GM12878 (cell line): ENCODE measurements around the gene ARRDC5. TPM values are rescaled to one million over a fixed set of nuclear protein-coding genes. Genes with fewer than 3 reads are reported as not detected.

Source experiments
- ATAC-seq: fragments of 200-7000 bp; cut with Tn5 transposase; 3 replicates; pipeline ENCODE4 v1.9.1; 2020; ENCODE audit warnings: mild to moderate bottlenecking, moderate library complexity
- BruUV-seq: library from RNA; stranded (reverse); fragments of 400-500 nt; replicated peaks from 2 replicates; lab custom pipeline; 2021; lab: Mats Ljungman, UMichigan
- CTCF ChIA-PET: fragments of 300-600 bp; sonication (Branson Sonifier 250); formaldehyde crosslinking; extraction: SDS; loops from one replicate; lab custom pipeline; 2021; ENCODE audit warnings: inconsistent platforms; lab: Yijun Ruan, JAX
- POLR2A ChIA-PET: fragments of 350-600 bp; formaldehyde crosslinking; extraction: SDS; loops from one replicate; lab custom pipeline; 2021; ENCODE audit warnings: inconsistent platforms; lab: Charles Lee
- RAD21 ChIA-PET: fragments of 300-600 bp; sonication (Branson Sonifier 250); formaldehyde crosslinking; loops from one replicate; lab custom pipeline; 2023; ENCODE audit warnings: antibody characterized with exemption; ENCODE audit not compliant: unreplicated experiment; lab: Charles Lee
- SMC1A ChIA-PET: fragments of 300-600 bp; sonication (Branson Sonifier 250); formaldehyde crosslinking; loops from one replicate; lab custom pipeline; 2023; ENCODE audit not compliant: unreplicated experiment, uncharacterized antibody; lab: Charles Lee
- DNase-seq: peaks from one replicate; pipeline ENCODE4 v3.0.0-alpha.2; 2011; ENCODE audit warnings: low read depth, low spot score
- FAIRE-seq: peaks from 3 replicates; lab custom pipeline; 2011; peaks lifted over from hg19 to GRCh38; lab: Jason Lieb, UNC
- H2AFZ ChIP-seq: 2 replicates; pipeline ENCODE4 v1.6.0; 2011; ENCODE audit warnings: low read depth, low read length, control low read depth; ENCODE audit not compliant: control insufficient read depth
- H3K27ac ChIP-seq: 2 replicates; pipeline ENCODE4 v1.5.1; 2011; ENCODE audit warnings: control low read depth; ENCODE audit not compliant: control insufficient read depth, insufficient read depth
- H3K27me3 ChIP-seq, 2 experiments: replicated peaks in 1 of 2; 2 replicates each; pipeline versions ENCODE4 v1.6.0 to v1.6.1; 2011; ENCODE audit warnings: low read length in 1 of 2; ENCODE audit not compliant: control insufficient read depth in 2 of 2, insufficient read depth in 2 of 2
- H3K36me3 ChIP-seq, 2 experiments: 2 replicates each; pipeline ENCODE4 v1.5.1; 2011; ENCODE audit warnings: low read length in 1 of 2; ENCODE audit not compliant: control insufficient read depth in 2 of 2, insufficient read depth in 2 of 2
- H3K4me1 ChIP-seq: 2 replicates; pipeline ENCODE4 v1.6.1; 2011; ENCODE audit warnings: mild to moderate bottlenecking, low read length, moderate library complexity, mixed read lengths; ENCODE audit not compliant: control insufficient read depth, insufficient read depth
- H3K4me2 ChIP-seq: 2 replicates; pipeline ENCODE4 v1.6.0; 2011; ENCODE audit warnings: control low read depth; ENCODE audit not compliant: control insufficient read depth, insufficient read depth
- H3K4me3 ChIP-seq: fragments of 200-600 bp; sonication (generic); 2 replicates; pipeline ENCODE4 v1.5.1; 2016
- H3K79me2 ChIP-seq: 2 replicates; pipeline ENCODE4 v1.6.0; 2011; ENCODE audit warnings: low read length; ENCODE audit not compliant: control insufficient read depth, insufficient read depth
- H3K9ac ChIP-seq: 2 replicates; pipeline ENCODE4 v1.8.0; 2011; ENCODE audit warnings: low read length, control low read depth, mixed read lengths; ENCODE audit not compliant: control insufficient read depth, insufficient read depth
- H3K9me3 ChIP-seq: replicated peaks from 3 replicates; pipeline ENCODE4 v1.5.1; 2011; ENCODE audit warnings: mild to moderate bottlenecking, low read length; ENCODE audit not compliant: control insufficient read depth, insufficient read depth
- H4K20me1 ChIP-seq: 2 replicates; pipeline ENCODE4 v1.6.0; 2011; ENCODE audit not compliant: control insufficient read depth, insufficient read depth
- BACH1 ChIP-seq: fragments of 450-650 bp; IDR thresholded peaks from 2 replicates; pipeline ENCODE4 v1.6.1; 2017; ENCODE audit warnings: mild to moderate bottlenecking, borderline replicate concordance
- BCL11A ChIP-seq: IDR thresholded peaks from 2 replicates; pipeline ENCODE4 v1.6.1; 2011; ENCODE audit warnings: low read depth, low read length
- CEBPB ChIP-seq, 2 experiments: fragments of 150-350 bp in 1 of 2; IDR thresholded peaks; 2 replicates each; pipeline ENCODE4 v1.6.1; 2012 to 2014; ENCODE audit warnings: low read depth in 2 of 2, low read length in 2 of 2, borderline replicate concordance in 1 of 2, inconsistent platforms in 1 of 2
- CHD4 ChIP-seq: fragments of 200-600 bp; sonication (generic); IDR thresholded peaks from 2 replicates; pipeline ENCODE4 v1.6.1; 2016; ENCODE audit warnings: mild to moderate bottlenecking
- EP300 ChIP-seq, 2 experiments: fragments of 150-350 bp in 1 of 2; IDR thresholded peaks; 2 replicates each; pipeline ENCODE4 v1.6.1; 2011 to 2012; ENCODE audit warnings: low read depth in 2 of 2, low read length in 2 of 2, borderline replicate concordance in 1 of 2, improper control_type of control experiment in 1 of 2, inconsistent platforms in 1 of 2; ENCODE audit not compliant: control insufficient read depth in 1 of 2
- JUNB ChIP-seq: IDR thresholded peaks from 2 replicates; pipeline ENCODE4 v1.6.1; 2016; ENCODE audit warnings: antibody characterized with exemption, mild to moderate bottlenecking
- MEF2A ChIP-seq: IDR thresholded peaks from 2 replicates; pipeline ENCODE4 v1.6.1; 2011; ENCODE audit warnings: low read depth, mild to moderate bottlenecking, low read length, moderate library complexity; ENCODE audit not compliant: insufficient read depth
- POLR2A ChIP-seq: IDR thresholded peaks from 2 replicates; pipeline ENCODE4 v1.6.1; 2011; ENCODE audit warnings: low read depth, mild to moderate bottlenecking, low read length
- RELA ChIP-seq: fragments of 450-650 bp; IDR thresholded peaks from 2 replicates; pipeline ENCODE4 v1.8.0; 2014; ENCODE audit warnings: borderline replicate concordance; ENCODE audit not compliant: partially characterized antibody
- STAT1 ChIP-seq: fragments of 450-650 bp; conservative IDR thresholded peaks from 2 replicates; pipeline ENCODE4 v1.6.1; 2014; ENCODE audit warnings: antibody characterized with exemption, mild to moderate bottlenecking
- SUPT20H ChIP-seq: IDR thresholded peaks from 2 replicates; pipeline ENCODE4 v1.6.1; 2011; ENCODE audit warnings: low read depth, mild to moderate bottlenecking, low read length, moderate library complexity, borderline replicate concordance; ENCODE audit not compliant: control insufficient read depth
- USF2 ChIP-seq: IDR thresholded peaks from 2 replicates; pipeline ENCODE4 v1.6.1; 2011; ENCODE audit warnings: low read depth, low read length, improper control_type of control experiment, borderline replicate concordance
- WRNIP1 ChIP-seq: IDR thresholded peaks from 2 replicates; pipeline ENCODE4 v1.6.1; 2011; ENCODE audit warnings: low read depth, low read length, improper control_type of control experiment, borderline replicate concordance
- YBX1 ChIP-seq: fragments of 450-650 bp; IDR thresholded peaks from 2 replicates; pipeline ENCODE4 v1.6.1; 2016; ENCODE audit warnings: antibody characterized with exemption
- ZBTB4 ChIP-seq: fragments of 450-650 bp; formaldehyde crosslinking; IDR thresholded peaks from 2 replicates; pipeline ENCODE4 v1.4.0; 2022; ENCODE audit warnings: mild to moderate bottlenecking, moderate library complexity
- WGBS: methylation state at CpG from one replicate; pipeline ENCODE4 v1.1.6; 2016; ENCODE audit warnings: low lambda C conversion rate; ENCODE audit not compliant: insufficient replicate concordance, insufficient coverage; ENCODE audit errors: missing lambda C conversion rate; 5-methylcytosine and 5-hydroxymethylcytosine counted together
- in situ Hi-C: fragments of 300-500 bp; cut with MboI; formaldehyde crosslinking; loops from 9 replicates; pipeline ENCODE4 v1.14.3; 2018; ENCODE audit warnings: mixed read lengths
- intact Hi-C: fragments of 100-400 bp; cut with micrococcal nuclease; formaldehyde crosslinking; loops from one replicate; pipeline ENCODE4 v1.14.2; 2022; ENCODE audit not compliant: unreplicated experiment
- polyA plus RNA-seq, 11 experiments: library from polyadenylated mRNA; depleted of rRNA in 4 of 11; unstranded in 6 of 11; stranded (reverse) in 5 of 11; fragments of >200 nt; fragmentation: Nextera tagmentation in 4 of 11; fragmentation: Illumina TruSeq in 1 of 11; extraction: Ambion mirVana in 4 of 11; extraction: Trizol in 1 of 11; gene quantifications; 1 replicate in 1 of 11; 2 replicates in 10 of 11; pipeline versions ENCODE4 v1.2.1 to v1.2.3, GENCODE V29; 2011 to 2016; ENCODE audit warnings: inconsistent platforms in 2 of 11, missing spikeins in 2 of 11, low read depth in 1 of 11
- total RNA-seq, 4 experiments: library from RNA; depleted of rRNA in 3 of 4; stranded (reverse); fragments of >200 nt in 3 of 4; fragmentation: Illumina TruSeq in 1 of 4; extraction: Trizol in 1 of 4; gene quantifications; 2 replicates each; pipeline versions ENCODE4 v1.2.1 to v1.2.3, GENCODE V29; 2013 to 2021
- TF ChIP-seq, protein P1 (sequence below): IDR thresholded peaks from 2 replicates; pipeline ENCODE4 v1.6.1; 2012; ENCODE audit warnings: low read depth, low read length, improper control_type of control experiment

The ARRDC5 gene
- total and polyA plus RNA-seq, 10 of the 15 experiments (the other 5 are each of a cell fraction or from before 2014, with no cell fraction given), result 0.03 to 0.38 (median 0.12) TPM; not detected in 2

GRCh38 chr19:4909156-4909896 lies 6.6 kb upstream of the ARRDC5 start, which contains the start of gene UHRF1 (continued):
- TF ChIP-seq ZBTB4 (CRISPR knock-in tag), result no peak

GRCh38 chr19:4908781-4909155 lies 6.1 kb upstream of the ARRDC5 start:
- H4K20me1 ChIP-seq, result no peaks in the 10 kb centered on the region
- ChIA-PET CTCF (interaction anchor here (1.0 to 2.0 kb wide), 2 partner anchors 100 to 117 kb away, joined by 3 to 10 read pairs; partner anchors contain the start of gene FEM1A), RAD21 (no interaction called here), POLR2A (interaction anchor here (0.6 to 0.8 kb wide), 4 partner anchors 41 to 414 kb away, joined by 3 to 4 read pairs (median 3); partner anchors contain the start of gene PLIN3), SMC1A (no interaction called here)
- H3K9ac ChIP-seq, result no peak overlapping the region
- peak overlapping the region; percentile 5; the same call in 1 of the 2 replicates for H2AFZ ChIP-seq
- no peak for DNase-seq
- H3K9me3 ChIP-seq, result no peaks in the 10 kb centered on the region
- no peak overlapping the region for H3K27ac ChIP-seq
- peaks cover 22% of the 10 kb centered on the region for H3K4me1 ChIP-seq
- in situ Hi-C loops (no loop called here), intact Hi-C loops (no loop called here)
- ATAC-seq, result no peak
- peak overlapping the region; percentile 81; the same call in 1 of the 2 replicates for H3K4me2 ChIP-seq
- 90% methylated on average over 15 of the region's 15 CpGs for WGBS
- no peak overlapping the region for H3K4me3 ChIP-seq
- peaks cover 0 to 13% of the 10 kb centered on the region in 2 experiments; a peak in 2 of 4 replicates for H3K36me3 ChIP-seq
- H3K27me3 ChIP-seq, result no peaks in the 10 kb centered on the region
- H3K79me2 ChIP-seq, result peaks cover 38% of the 10 kb centered on the region
- no peak for FAIRE-seq
- no TSS peak for BruUV-seq
- TF ChIP-seq CHD4 (no peak), JUNB (no peak), MEF2A (no peak), USF2 (no peak), RELA (no peak), EP300 (IDR thresholded peaks at IDR 0.05; ENCODE audit: borderline replicate concordance in 1 of 2, control insufficient read depth in 1 of 2, low read depth in 2 of 2, low read length in 2 of 2) (no peak), BACH1 (no peak), BCL11A (no peak), POLR2A (no peak), CEBPB (IDR thresholded peaks at IDR 0.05; ENCODE audit: borderline replicate concordance in 1 of 2, low read depth in 2 of 2, low read length in 2 of 2) (no peak), SUPT20H (no peak), YBX1 (no peak), WRNIP1 (no peak), STAT1 (no peak)
- TF ChIP-seq, protein P1, sequence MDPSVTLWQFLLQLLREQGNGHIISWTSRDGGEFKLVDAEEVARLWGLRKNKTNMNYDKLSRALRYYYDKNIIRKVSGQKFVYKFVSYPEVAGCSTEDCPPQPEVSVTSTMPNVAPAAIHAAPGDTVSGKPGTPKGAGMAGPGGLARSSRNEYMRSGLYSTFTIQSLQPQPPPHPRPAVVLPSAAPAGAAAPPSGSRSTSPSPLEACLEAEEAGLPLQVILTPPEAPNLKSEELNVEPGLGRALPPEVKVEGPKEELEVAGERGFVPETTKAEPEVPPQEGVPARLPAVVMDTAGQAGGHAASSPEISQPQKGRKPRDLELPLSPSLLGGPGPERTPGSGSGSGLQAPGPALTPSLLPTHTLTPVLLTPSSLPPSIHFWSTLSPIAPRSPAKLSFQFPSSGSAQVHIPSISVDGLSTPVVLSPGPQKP, result no peak
